B cell (primary cell): ENCODE data around the gene DLST. TPM values are rescaled to one million over a fixed set of nuclear protein-coding genes. Genes with fewer than 3 reads are reported as not detected.

Source experiments
- ATAC-seq: fragments of 200-7000 bp; cut with Tn5 transposase; one replicate; pipeline ENCODE4 v1.10.0; 2021; ENCODE audit warnings: low read depth, mild to moderate bottlenecking, moderate number of reproducible peaks, moderate library complexity
- CTCF ChIA-PET: fragments of 350-600 bp; sonication (Branson Sonifier 250); formaldehyde crosslinking; loops from one replicate; lab custom pipeline; 2021; ENCODE audit warnings: antibody characterized with exemption, inconsistent platforms; lab: Charles Lee
- POLR2A ChIA-PET: fragments of 350-600 bp; sonication (Branson Sonifier 250); formaldehyde crosslinking; loops from one replicate; lab custom pipeline; 2021; ENCODE audit warnings: antibody characterized with exemption; lab: Charles Lee
- DNase-seq: peaks from one replicate; pipeline ENCODE4 v3.0.0; 2013
- H2AFZ ChIP-seq: 2 replicates; pipeline ENCODE4 v1.6.1; 2012; ENCODE audit warnings: mild to moderate bottlenecking, low read depth, low read length; ENCODE audit not compliant: insufficient read depth, poor library complexity, severe bottlenecking
- H3K27ac ChIP-seq, 2 donors: 1 replicate in 1 of 2; 2 replicates in 1 of 2; pipeline ENCODE4 v1.5.1; 2012 to 2013; ENCODE audit warnings: low read length in 2 of 2, mild to moderate bottlenecking in 2 of 2, moderate library complexity in 1 of 2
- H3K27me3 ChIP-seq, 4 experiments: fragments of 200-600 bp in 1 of 4; sonication (generic) in 1 of 4; replicated peaks in 1 of 4; 1 replicate in 2 of 4; 2 replicates in 2 of 4; pipeline versions ENCODE4 v1.6.1 to v1.7.0; 2013 to 2016; ENCODE audit warnings: low read length in 3 of 4, mild to moderate bottlenecking in 2 of 4, mixed read lengths in 1 of 4, moderate library complexity in 1 of 4; ENCODE audit not compliant: insufficient read depth in 4 of 4, control insufficient read depth in 3 of 4; ENCODE audit errors: control extremely low read depth in 1 of 4
- H3K36me3 ChIP-seq, 2 experiments: replicated peaks in 1 of 2; 1 replicate in 1 of 2; 2 replicates in 1 of 2; pipeline versions ENCODE4 v1.6.1 to v1.7.1; 2013; ENCODE audit warnings: low read length in 1 of 2; ENCODE audit not compliant: insufficient read depth in 2 of 2, control insufficient read depth in 1 of 2; ENCODE audit errors: control extremely low read depth in 1 of 2, extremely low read depth in 1 of 2
- H3K4me1 ChIP-seq, 2 donors: fragments of 200-600 bp in 1 of 2; sonication (generic) in 1 of 2; 1 replicate in 1 of 2; 2 replicates in 1 of 2; pipeline versions ENCODE4 v1.5.1 to v1.6.1; 2013 to 2017; ENCODE audit warnings: low read length in 2 of 2; ENCODE audit not compliant: control insufficient read depth in 2 of 2, insufficient read depth in 2 of 2
- H3K4me2 ChIP-seq: replicated peaks from 2 replicates; pipeline ENCODE3; 2012; ENCODE audit warnings: mild to moderate bottlenecking, low read depth, low read length; ENCODE audit not compliant: poor library complexity, severe bottlenecking
- H3K4me3 ChIP-seq, 5 experiments: fragments of 200-600 bp in 1 of 5; sonication (generic) in 1 of 5; 1 replicate in 3 of 5; 2 replicates in 2 of 5; pipeline versions ENCODE4 v1.5.1 to v1.7.0; 2011 to 2016; ENCODE audit warnings: low read length in 4 of 5, mild to moderate bottlenecking in 4 of 5, low read depth in 2 of 5, control low read depth in 1 of 5, moderate library complexity in 1 of 5; ENCODE audit not compliant: insufficient read depth in 1 of 5; ENCODE audit errors: control extremely low read depth in 1 of 5, extremely low read depth in 1 of 5
- H3K79me2 ChIP-seq: fragments of 200-600 bp; sonication (generic); one replicate; pipeline ENCODE4 v1.6.0; 2016; ENCODE audit warnings: low read length; ENCODE audit not compliant: control insufficient read depth, insufficient read depth
- H3K9ac ChIP-seq: fragments of 200-600 bp; sonication (generic); 2 replicates; pipeline ENCODE4 v1.6.1; 2017; ENCODE audit warnings: mild to moderate bottlenecking, low read length, moderate library complexity
- H3K9me3 ChIP-seq, 3 donors: one replicate each; pipeline versions ENCODE4 v1.6.1 to v1.7.1; 2013; ENCODE audit warnings: low read length in 2 of 3; ENCODE audit not compliant: control insufficient read depth in 2 of 3, insufficient read depth in 1 of 3; ENCODE audit errors: control extremely low read depth in 1 of 3
- H4K20me1 ChIP-seq: 2 replicates; pipeline ENCODE4 v1.6.0; 2012; ENCODE audit warnings: mild to moderate bottlenecking, low read length; ENCODE audit not compliant: insufficient read depth, control insufficient read depth, poor library complexity, severe bottlenecking
- H3K27ac Mint-ChIP-seq: one replicate; pipeline ENCODE4 v1.8.0; 2021; ENCODE audit warnings: mixed read lengths
- H3K27me3 Mint-ChIP-seq: one replicate; pipeline ENCODE4 v1.8.0; 2021; ENCODE audit warnings: mixed read lengths
- H3K4me1 Mint-ChIP-seq: one replicate; pipeline ENCODE4 v1.8.0; 2021; ENCODE audit warnings: mixed read lengths
- H3K4me3 Mint-ChIP-seq: one replicate; pipeline ENCODE4 v1.8.0; 2021; ENCODE audit warnings: mixed read lengths
- H3K9me3 Mint-ChIP-seq: one replicate; pipeline ENCODE4 v1.8.0; 2022; ENCODE audit warnings: mixed read lengths; ENCODE audit not compliant: insufficient read depth
- CTCF ChIP-seq: fragments of 200-600 bp; IDR thresholded peaks from one replicate; pipeline ENCODE4 v1.8.0; 2022; ENCODE audit warnings: antibody characterized with exemption, mild to moderate bottlenecking
- EZH2 ChIP-seq: IDR thresholded peaks from 2 replicates; pipeline ENCODE4 v1.6.1; 2012; ENCODE audit warnings: borderline replicate concordance, low read depth, mild to moderate bottlenecking, moderate library complexity, low read length; ENCODE audit not compliant: insufficient read depth, poor library complexity, severe bottlenecking
- WGBS: methylation state at CpG from one replicate; pipeline ENCODE4 v1.1.5; 2013; ENCODE audit warnings: missing lambda C conversion rate; ENCODE audit not compliant: insufficient coverage; 5-methylcytosine and 5-hydroxymethylcytosine counted together
- intact Hi-C: fragments of 100-400 bp; cut with micrococcal nuclease; formaldehyde crosslinking; loops from one replicate; pipeline ENCODE4 v1.10.0; 2022
- polyA plus RNA-seq: library from polyadenylated mRNA; depleted of rRNA; stranded (reverse); fragments of >200 nt; gene quantifications from 2 replicates; pipeline ENCODE4 v1.2.3, GENCODE V29; 2012
- total RNA-seq, 2 donors: library from RNA; stranded (reverse); fragments of 120-200 nt in 1 of 2; gene quantifications; 1 replicate in 1 of 2; 2 replicates in 1 of 2; pipeline versions ENCODE4 v1.2.3 to v1.2.4, GENCODE V29; 2013 to 2022

The DLST gene
- total and polyA plus RNA-seq, 2 donors (not counting 1 experiment from before 2014, with no cell fraction given), result 73.1 to 89.5 TPM

- Mint-ChIP-seq H3K27me3 (no peaks in the 10 kb centered on the region), H3K9me3 (no peaks in the 10 kb centered on the region), H3K27ac (peak overlapping the region; percentile 84), H3K4me1 (peaks cover 54% of the 10 kb centered on the region), H3K4me3 (peak overlapping the region; percentile 79)
- Histone ChIP-seq H3K4me1 (peaks cover 46 to 59% of the 10 kb centered on the region in 2 donors), H3K27ac (peak overlapping the region; percentile 75 to 84), H3K79me2 (no peaks in the 10 kb centered on the region), H4K20me1 (no peaks in the 10 kb centered on the region), H3K36me3 (no peaks in the 10 kb centered on the region), H2AFZ (peak overlapping the region; percentile 87), H3K4me2 (peak overlapping the region; percentile 75), H3K27me3 (no peaks in the 10 kb centered on the region), H3K9me3 (no peaks in the 10 kb centered on the region), H3K4me3 (peak overlapping the region in 2 of 5 experiments; percentile 13 to 25), H3K9ac (peak overlapping the region; percentile 52)
- POLR2A ChIA-PET, result interaction anchor here (0.5 to 0.6 kb wide), 2 partner anchors 19 to 59 kb away, joined by 3 read pairs; no protein-coding TSS in a partner anchor
- no peak for DNase-seq
- 9% methylated on average over 8 of the region's 11 CpGs for WGBS
- CTCF ChIA-PET, result interaction anchor here (0.9 to 6.7 kb wide), 7 partner anchors 8 to 146 kb away, joined by 3 to 71 read pairs (median 6); partner anchors contain the start of gene PGF
- no peak for TF ChIP-seq EZH2
- no peak for TF ChIP-seq CTCF
- intact Hi-C loops, result loop anchor here (10.0 kb wide), 1 partner anchor 362 kb away; no protein-coding TSS in a partner anchor
- ATAC-seq, result no peak
Measured at GRCh38 chr14:74942608-74943007, 60.9 kb downstream of the DLST start.

GRCh38 chr14:74945261-74945851 lies 63.6 kb downstream of the DLST start:
- ATAC-seq (no peak), DNase-seq (no peak)
- ChIA-PET POLR2A (no interaction called here), CTCF (interaction anchor here (0.6 to 6.7 kb wide), 24 partner anchors 8 to 356 kb away, joined by 3 to 71 read pairs (median 5); partner anchors contain the start of genes NEK9 and RPS6KL1)
- H3K4me3 Mint-ChIP-seq, result no peak overlapping the region
- H3K27ac ChIP-seq, result no peak overlapping the region
- H3K79me2 ChIP-seq, result no peaks in the 10 kb centered on the region
- H4K20me1 ChIP-seq, result no peaks in the 10 kb centered on the region
- no peaks in the 10 kb centered on the region for H3K9me3 Mint-ChIP-seq
- H3K4me3 ChIP-seq, result no peak overlapping the region
- H3K27me3 Mint-ChIP-seq, result no peaks in the 10 kb centered on the region
- H3K4me1 Mint-ChIP-seq, result peaks cover 39% of the 10 kb centered on the region
- no peak overlapping the region for H2AFZ ChIP-seq
- TF ChIP-seq EZH2, result no peak
- peak; percentile 49 for TF ChIP-seq CTCF
- no peaks in the 10 kb centered on the region for H3K36me3 ChIP-seq
- no peaks in the 10 kb centered on the region for H3K27me3 ChIP-seq
- H3K4me2 ChIP-seq, result no peak overlapping the region
- intact Hi-C loops, result loop anchor here (10.0 kb wide), 1 partner anchor 359 kb away; no protein-coding TSS in a partner anchor
- no peaks in the 10 kb centered on the region for H3K9me3 ChIP-seq
- peaks cover 37 to 42% of the 10 kb centered on the region in 2 donors for H3K4me1 ChIP-seq
- no peak overlapping the region for H3K9ac ChIP-seq
- no peak overlapping the region for H3K27ac Mint-ChIP-seq
- WGBS, result 76% methylated on average over 14 of the region's 17 CpGs
